Activated T-helper 17 cell treated with anti-CD3 and anti-CD28 coated beads, Interleukin-2, amount 50 U/mL, for 72 hours (primary cell): ENCODE results near the gene RYK. TPM values are rescaled to one million over a fixed set of nuclear protein-coding genes. Genes with fewer than 3 reads are reported as not detected.
"Not testable (repeated sequence)": the region's sequence is repeated elsewhere in the genome, so short reads cannot be mapped to it uniquely, and the experiment has no call there.

Experiments
- ATAC-seq: fragments of 150-1000 bp; cut with Tn5 transposase; replicated peaks from 2 replicates; pipeline ENCODE4 v1.10.0; 2021; ENCODE audit warnings: mild to moderate bottlenecking, moderate library complexity
- H3K27ac Mint-ChIP-seq: one replicate; pipeline ENCODE4 v1.8.0; 2022; ENCODE audit warnings: mixed read lengths
- H3K27me3 Mint-ChIP-seq: one replicate; pipeline ENCODE4 v1.8.0; 2022; ENCODE audit warnings: mixed read lengths
- H3K36me3 Mint-ChIP-seq: one replicate; pipeline ENCODE4 v1.8.0; 2022; ENCODE audit warnings: low read depth, mild to moderate bottlenecking, mixed read lengths
- H3K4me1 Mint-ChIP-seq: one replicate; pipeline ENCODE4 v1.8.0; 2022; ENCODE audit warnings: mixed read lengths
- H3K4me3 Mint-ChIP-seq: one replicate; pipeline ENCODE4 v1.8.0; 2022; ENCODE audit warnings: mild to moderate bottlenecking, mixed read lengths
- H3K9me3 Mint-ChIP-seq: one replicate; pipeline ENCODE4 v1.8.0; 2022; ENCODE audit warnings: mixed read lengths
- total RNA-seq, 2 donors: library from RNA; stranded (reverse); gene quantifications; one replicate each; pipeline ENCODE4 v1.2.3, GENCODE V29; 2022

The RYK gene
- total RNA-seq, 2 donors from 2014 or later: 8.6 to 18.1 TPM

DNA sequence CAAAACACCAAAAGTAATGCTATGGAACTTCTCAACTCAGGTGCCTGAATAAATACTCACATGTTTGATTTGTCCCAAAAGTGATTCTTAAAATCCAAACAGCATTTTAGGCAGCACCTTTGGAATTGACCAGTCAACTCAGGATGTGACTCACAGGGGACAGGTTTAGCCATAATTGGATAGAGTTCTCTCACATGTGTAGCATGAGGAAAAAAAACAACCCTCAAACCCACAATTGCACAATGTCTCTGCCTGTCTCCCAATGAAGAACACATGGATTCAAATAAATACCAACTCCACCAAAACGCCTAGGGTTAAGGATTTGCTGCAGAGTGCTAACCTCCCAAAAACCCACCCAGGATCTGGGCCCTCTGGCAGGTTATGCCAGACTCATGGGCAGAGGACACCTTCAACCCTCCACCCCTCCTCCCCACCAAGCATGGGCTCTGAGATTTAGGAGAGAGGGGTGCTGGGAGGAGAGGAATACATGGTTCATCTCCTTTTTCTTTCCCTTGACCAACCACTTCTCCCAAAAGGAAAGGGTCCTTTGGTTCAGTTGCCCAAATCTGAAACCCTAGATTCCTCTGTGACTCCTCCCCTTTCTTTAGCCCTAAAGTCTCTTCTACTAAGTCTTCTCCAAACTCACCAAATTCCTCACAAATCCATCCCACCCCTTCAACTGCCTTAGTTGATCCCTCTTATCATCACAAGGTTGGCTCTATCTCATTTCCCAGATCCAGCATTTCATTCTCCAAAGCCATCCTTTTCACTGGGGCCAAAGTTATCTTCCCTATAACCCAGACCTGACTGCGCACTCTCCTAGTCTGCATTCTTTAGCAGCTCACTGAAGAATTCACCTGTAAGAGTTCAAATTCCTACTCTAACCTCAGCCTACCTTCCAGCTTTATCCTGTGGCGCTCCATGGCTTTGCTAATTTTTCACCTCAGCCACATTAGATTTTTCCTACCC, 7.7 kb downstream of the RYK start:
- Mint-ChIP-seq H3K36me3 (peaks cover 8% of the 10 kb centered on the region), H3K27me3 (no peaks in the 10 kb centered on the region), H3K4me3 (peak overlapping the region; percentile 2), H3K4me1 (peaks cover 34% of the 10 kb centered on the region), H3K9me3 (no peaks in the 10 kb centered on the region), H3K27ac (no peak overlapping the region)
- peak; percentile 64 for ATAC-seq

DNA sequence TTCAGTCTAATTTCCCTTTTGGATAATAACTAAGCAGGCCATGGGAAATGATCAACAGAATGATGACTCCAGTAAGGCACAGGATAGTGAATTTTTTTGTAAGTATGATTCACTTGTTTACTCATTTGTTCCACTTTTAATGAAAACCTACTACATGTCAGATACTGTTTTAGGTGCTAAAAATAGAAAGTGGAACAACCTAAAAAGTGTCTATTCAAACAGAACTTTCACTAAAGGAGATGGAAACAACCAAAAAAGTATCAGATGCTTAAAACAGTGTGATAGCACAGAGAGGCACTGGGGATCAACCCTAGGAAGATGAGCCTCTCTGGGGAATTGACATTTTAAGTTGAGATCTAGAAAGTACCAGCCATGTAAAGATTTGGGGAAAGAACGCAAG, 11.1 kb downstream of the RYK start:
- Mint-ChIP-seq H3K36me3 (no peaks in the 10 kb centered on the region), H3K27ac (peak overlapping the region; percentile 16), H3K9me3 (no peaks in the 10 kb centered on the region), H3K4me3 (peak overlapping the region; percentile 40), H3K4me1 (peaks cover 45% of the 10 kb centered on the region), H3K27me3 (no peaks in the 10 kb centered on the region)
- peak; percentile 84 for ATAC-seq

DNA sequence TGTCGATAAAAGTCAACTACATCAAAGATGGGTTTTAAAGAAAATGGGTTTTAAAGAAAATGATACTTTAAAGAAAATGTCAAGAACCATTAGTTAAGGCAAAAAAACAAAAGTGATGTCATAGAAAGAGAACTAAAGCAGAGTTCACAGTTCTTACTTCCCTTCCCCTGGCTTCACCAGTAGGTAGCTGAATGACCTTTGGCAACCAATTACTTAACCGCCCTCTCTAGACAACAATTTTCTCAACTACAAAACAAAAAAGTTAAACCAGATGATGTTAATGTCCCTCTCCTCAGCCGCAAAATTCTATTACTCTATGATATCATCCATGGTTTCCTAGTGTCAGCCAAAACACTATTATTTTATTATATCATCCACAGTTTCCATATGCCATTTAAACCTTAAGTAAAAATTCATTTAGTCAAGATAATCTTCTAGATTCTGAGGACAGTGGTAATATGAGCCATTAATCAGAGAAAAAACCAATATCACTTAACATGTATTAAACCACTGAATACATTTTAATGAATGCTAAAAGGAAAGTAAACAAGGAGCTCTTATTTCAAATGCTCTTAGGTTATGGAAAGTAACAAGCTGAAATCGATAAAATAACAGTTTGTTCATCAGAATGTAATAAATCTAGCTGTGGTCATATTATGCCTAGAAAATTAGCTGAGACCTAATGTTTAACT, 13.1 kb downstream of the RYK start:
- Mint-ChIP-seq H3K9me3 (no peaks in the 10 kb centered on the region), H3K27ac (no peak overlapping the region), H3K4me1 (peaks cover 34% of the 10 kb centered on the region), H3K4me3 (no peak overlapping the region), H3K27me3 (no peaks in the 10 kb centered on the region), H3K36me3 (no peaks in the 10 kb centered on the region)
- ATAC-seq: no peak

DNA sequence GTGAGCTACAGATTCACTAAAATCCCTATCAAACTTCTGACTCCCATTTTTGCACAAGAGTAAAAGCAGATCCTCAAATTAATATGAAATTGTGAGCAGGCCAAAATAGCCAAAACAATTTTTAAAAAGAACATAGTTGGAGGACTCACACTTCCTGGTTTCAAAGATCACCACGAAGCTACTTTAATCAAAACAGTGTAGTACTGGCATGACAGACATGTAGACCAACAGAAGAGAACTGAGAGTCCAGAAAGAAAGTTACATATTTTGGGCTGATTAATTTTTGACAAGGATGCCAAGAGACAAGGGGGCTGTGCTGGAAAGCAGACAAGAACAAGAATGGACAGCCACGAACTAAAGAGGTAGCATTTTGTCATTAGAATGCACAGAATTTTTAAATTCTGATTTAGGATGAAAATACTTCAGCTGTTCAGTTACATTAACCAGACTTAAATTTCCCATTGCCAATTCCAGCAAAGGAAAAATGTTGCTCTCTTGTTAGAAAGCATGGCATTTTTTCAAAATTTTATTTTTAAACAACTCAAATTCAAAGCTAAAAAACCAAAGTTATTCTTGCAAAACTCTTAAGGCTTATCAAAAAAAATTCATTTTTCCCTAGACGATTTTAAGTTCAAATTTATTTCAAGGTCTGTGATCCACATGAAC, 14.0 kb downstream of the RYK start:
- H3K27ac Mint-ChIP-seq: no peak overlapping the region
- ATAC-seq: peak; percentile 23
- peaks cover 40% of the 10 kb centered on the region for H3K4me1 Mint-ChIP-seq
- no peaks in the 10 kb centered on the region for H3K9me3 Mint-ChIP-seq
- H3K4me3 Mint-ChIP-seq: peak overlapping the region; percentile 32
- no peaks in the 10 kb centered on the region for H3K27me3 Mint-ChIP-seq
- no peaks in the 10 kb centered on the region for H3K36me3 Mint-ChIP-seq

DNA sequence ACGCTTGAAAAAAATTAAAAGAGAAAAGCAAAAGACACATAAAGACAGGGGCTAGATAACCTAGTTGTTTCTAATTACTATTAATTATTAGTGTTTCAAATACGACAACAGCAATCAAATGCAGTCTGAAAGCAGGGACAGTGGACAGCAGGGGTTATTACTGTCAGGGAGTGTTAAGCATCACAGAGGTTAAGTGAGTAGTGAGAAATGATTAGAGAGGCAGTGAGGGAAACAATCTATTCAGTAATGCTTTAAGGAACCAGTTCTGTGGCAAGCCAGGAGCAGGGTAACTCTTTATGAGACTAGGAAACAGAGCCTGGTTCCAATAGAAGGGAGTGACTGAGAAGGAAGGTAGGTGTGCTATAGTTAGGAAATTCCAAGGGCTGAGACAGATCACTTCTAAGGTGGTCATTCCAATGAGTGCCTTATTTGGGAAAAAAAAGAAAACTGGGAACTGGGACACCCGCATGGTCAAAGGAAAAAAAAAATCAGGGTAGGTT, 15.0 kb downstream of the RYK start:
- H3K4me3 Mint-ChIP-seq: peak overlapping the region; percentile 32
- H3K4me1 Mint-ChIP-seq: peaks cover 39% of the 10 kb centered on the region
- no peak for ATAC-seq
- H3K9me3 Mint-ChIP-seq: no peaks in the 10 kb centered on the region
- no peak overlapping the region for H3K27ac Mint-ChIP-seq
- H3K36me3 Mint-ChIP-seq: no peaks in the 10 kb centered on the region
- H3K27me3 Mint-ChIP-seq: no peaks in the 10 kb centered on the region

DNA sequence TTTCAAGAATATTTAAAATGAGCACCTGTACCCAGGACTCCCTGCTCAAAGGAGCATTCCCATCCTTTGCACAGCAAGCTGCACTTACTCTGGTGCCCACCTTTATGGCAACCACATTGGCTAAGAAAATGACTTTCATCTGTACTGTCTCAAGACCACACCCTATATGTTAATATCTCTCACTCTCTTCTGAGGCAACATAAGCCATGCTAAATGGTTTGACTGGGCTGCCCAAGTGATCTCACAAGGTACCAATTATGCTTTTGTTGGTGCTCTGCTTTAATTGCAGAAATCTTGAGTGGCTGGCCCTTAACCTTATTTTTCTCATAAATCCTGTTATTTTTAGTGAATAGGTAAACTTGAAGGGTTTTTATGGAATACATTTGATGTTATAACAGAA, 17.7 kb downstream of the RYK start:
- H3K27me3 Mint-ChIP-seq: no peaks in the 10 kb centered on the region
- no peaks in the 10 kb centered on the region for H3K9me3 Mint-ChIP-seq
- peaks cover 28% of the 10 kb centered on the region for H3K4me1 Mint-ChIP-seq
- H3K4me3 Mint-ChIP-seq: no peak overlapping the region
- no peaks in the 10 kb centered on the region for H3K36me3 Mint-ChIP-seq
- ATAC-seq: no peak
- H3K27ac Mint-ChIP-seq: no peak overlapping the region

DNA sequence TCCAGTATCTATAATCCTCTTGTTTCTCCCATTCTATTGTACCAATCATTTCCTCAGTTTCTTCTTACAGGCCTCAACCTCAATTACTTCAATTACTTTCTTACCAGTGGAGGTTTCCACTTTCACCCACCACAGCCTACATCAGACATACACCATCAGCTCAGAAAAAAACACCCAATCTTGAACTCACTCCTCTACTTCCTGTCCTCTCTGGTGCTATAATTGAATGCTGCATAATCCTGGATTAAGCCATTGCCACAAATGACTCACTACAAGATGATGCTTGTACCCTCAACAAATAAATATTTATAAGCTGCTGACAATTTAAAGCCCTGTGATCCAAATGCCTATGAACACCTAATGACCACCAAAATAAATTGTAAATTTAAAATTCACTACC, 18.5 kb downstream of the RYK start:
- H3K36me3 Mint-ChIP-seq: no peaks in the 10 kb centered on the region
- H3K27me3 Mint-ChIP-seq: no peaks in the 10 kb centered on the region
- H3K27ac Mint-ChIP-seq: peak overlapping the region; percentile 1
- H3K4me1 Mint-ChIP-seq: peaks cover 22% of the 10 kb centered on the region
- H3K9me3 Mint-ChIP-seq: no peaks in the 10 kb centered on the region
- H3K4me3 Mint-ChIP-seq: peak overlapping the region; percentile 35
- ATAC-seq: peak; percentile 94

DNA sequence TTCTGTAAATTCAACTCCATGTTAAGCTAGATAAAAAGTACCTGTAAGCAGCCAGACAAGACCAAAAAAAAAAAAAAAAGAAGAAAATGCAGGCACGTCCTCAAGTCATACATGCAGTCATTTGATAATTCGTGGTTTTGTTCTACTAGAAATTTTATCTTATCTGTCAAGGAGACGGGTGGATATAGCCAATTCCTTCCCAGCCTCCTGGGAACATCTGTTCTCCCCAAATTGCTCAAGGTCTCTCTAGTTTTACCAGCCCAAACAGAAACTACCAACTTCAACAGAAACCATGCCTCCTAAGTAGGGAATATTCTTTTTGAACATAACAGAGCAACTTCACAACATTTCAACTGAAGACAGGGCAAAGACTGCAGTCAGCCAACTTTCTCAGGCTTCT, 19.5 kb downstream of the RYK start:
- Mint-ChIP-seq H3K36me3 (no peaks in the 10 kb centered on the region), H3K27me3 (no peaks in the 10 kb centered on the region), H3K27ac (no peak overlapping the region), H3K4me3 (no peak overlapping the region), H3K4me1 (peaks cover 17% of the 10 kb centered on the region), H3K9me3 (no peaks in the 10 kb centered on the region)
- ATAC-seq: no peak

DNA sequence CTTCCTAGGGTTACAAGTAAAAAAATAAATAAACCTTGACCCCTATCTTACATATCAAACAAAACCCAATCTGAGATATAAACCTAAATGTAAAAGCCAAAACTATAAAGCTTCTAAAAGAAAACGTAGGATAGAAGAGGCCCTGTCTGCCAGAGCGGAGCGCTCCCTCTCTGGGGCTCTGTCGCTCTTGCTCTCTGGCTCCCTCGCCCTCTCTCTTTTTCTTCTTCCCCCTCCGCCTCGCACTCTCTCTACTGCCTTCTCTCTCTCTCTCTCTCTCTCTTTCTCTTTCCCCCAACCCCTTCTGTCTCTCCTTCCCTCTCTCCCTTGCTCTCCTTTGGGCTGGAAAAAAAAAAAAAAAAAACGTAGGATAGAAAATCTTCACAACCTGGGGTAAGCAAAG, 21.6 kb downstream of the RYK start:
- no peaks in the 10 kb centered on the region for H3K27me3 Mint-ChIP-seq
- no peak overlapping the region for H3K27ac Mint-ChIP-seq
- H3K4me1 Mint-ChIP-seq: peaks cover 10% of the 10 kb centered on the region
- H3K36me3 Mint-ChIP-seq: no peaks in the 10 kb centered on the region
- no peak overlapping the region for H3K4me3 Mint-ChIP-seq
- no peaks in the 10 kb centered on the region for H3K9me3 Mint-ChIP-seq
- ATAC-seq: no peak

DNA sequence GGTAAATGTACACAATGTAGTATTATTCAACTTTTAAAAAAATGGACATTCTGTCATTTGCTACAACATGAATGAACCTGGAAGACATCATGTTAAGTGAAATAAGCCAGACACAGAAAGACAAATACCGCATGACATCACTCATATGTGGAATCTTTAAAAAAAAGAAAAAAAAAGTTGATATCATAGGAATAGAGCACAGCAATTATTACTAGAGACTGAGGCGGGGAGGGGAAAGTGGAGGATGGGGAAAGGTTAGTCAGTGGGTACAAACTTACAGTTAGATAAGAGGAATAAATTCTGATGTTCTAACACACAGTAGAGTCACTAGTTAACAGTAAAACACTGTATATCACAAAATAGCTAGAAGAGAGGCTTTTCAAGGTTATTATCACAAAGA, 22.2 kb downstream of the RYK start:
- H3K27me3 Mint-ChIP-seq: no peaks in the 10 kb centered on the region
- ATAC-seq: no peak
- no peaks in the 10 kb centered on the region for H3K36me3 Mint-ChIP-seq
- H3K4me1 Mint-ChIP-seq: peaks cover 10% of the 10 kb centered on the region
- H3K27ac Mint-ChIP-seq: no peak overlapping the region
- H3K4me3 Mint-ChIP-seq: no peak overlapping the region
- H3K9me3 Mint-ChIP-seq: no peaks in the 10 kb centered on the region

DNA sequence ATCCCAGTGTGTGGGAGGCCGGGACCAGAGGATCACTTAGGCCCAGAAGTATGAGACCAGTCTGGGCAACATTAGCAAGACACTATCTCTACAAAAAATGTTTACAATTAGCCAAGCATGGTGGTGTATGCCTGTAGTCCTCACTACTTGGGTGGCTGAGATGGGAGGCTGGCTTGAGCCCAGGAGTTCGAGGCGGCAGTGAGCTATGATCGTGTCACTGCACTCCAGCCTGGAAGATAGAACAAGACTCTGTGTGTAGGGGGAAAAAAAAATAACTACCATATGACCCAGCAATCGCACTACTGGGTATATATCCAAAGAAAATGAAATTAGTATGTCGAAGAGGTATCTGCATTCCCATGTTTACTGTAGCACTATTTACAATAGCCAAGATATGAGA, 22.6 kb downstream of the RYK start:
- no peak overlapping the region for H3K27ac Mint-ChIP-seq
- no peak overlapping the region for H3K4me3 Mint-ChIP-seq
- H3K9me3 Mint-ChIP-seq: no peaks in the 10 kb centered on the region
- H3K36me3 Mint-ChIP-seq: no peaks in the 10 kb centered on the region
- H3K4me1 Mint-ChIP-seq: peaks cover 10% of the 10 kb centered on the region
- no peaks in the 10 kb centered on the region for H3K27me3 Mint-ChIP-seq
- ATAC-seq: no peak

DNA sequence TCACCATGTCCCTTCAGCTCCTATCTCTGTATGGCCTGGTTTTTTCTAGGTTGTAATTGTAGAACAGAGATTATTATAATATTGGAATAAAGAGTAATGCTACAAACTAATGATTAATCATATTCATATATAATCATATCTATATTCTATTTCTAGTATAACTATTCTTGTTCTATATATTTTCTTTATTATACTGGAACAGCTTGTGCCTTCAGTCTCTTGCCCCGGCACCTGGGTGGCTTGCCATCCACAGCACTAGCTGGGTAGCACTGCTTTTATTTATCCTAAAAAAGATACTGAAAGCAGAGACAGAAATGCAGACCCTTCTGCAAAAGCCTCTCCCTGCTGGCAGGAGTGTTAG, 25.9 kb downstream of the RYK start:
- ATAC-seq, H3K4me3 Mint-ChIP-seq, H3K27ac Mint-ChIP-seq, H3K27me3 Mint-ChIP-seq, H3K9me3 Mint-ChIP-seq, H3K4me1 Mint-ChIP-seq: not testable (repeated sequence)
- H3K36me3 Mint-ChIP-seq: peaks cover 19% of the 10 kb centered on the region

DNA sequence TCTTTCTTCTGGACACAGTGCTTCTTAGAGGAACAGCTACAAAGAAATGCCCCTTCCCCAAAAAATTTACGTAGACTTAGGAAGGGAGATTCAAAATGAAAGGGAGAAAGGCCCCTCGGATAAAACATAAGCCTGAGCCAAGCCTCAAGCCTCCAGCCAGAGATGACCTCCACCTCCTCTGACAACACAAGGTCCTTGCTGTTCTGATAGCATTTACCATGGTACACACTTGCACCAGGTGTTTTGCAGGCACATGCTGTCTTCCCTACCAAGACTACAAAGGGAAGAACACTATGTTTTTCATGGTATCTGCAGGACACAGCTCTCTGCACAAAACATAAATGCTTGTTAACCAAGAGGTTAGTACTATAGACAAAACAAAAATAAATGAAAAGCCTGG, 27.8 kb downstream of the RYK start:
- ATAC-seq: no peak
- H3K27me3 Mint-ChIP-seq: no peaks in the 10 kb centered on the region

DNA sequence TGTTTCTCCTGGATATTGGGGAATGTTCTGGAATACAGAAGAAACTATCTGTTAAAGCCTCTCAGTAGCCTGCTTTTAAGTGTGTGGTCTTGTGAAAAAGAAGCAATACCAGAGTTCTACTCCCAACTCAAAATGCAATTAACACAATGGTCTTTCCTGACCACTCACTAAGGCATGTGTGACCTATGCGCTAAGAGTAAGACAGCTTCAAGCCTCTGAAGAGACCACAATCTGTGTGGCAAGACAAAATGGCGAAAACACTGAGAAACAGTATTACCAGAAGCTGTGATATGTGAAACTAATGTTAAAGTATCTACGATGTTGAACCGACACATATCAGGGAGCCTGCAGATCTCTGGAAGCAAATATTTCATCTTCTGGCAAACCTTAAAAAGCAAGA, 33.8 kb downstream of the RYK start:
- Mint-ChIP-seq H3K27ac (no peak overlapping the region), H3K27me3 (no peaks in the 10 kb centered on the region), H3K9me3 (no peaks in the 10 kb centered on the region), H3K4me3 (no peak overlapping the region), H3K4me1 (peaks cover 16% of the 10 kb centered on the region), H3K36me3 (peaks cover 32% of the 10 kb centered on the region)
- ATAC-seq: no peak

More for the DNA sequence above, 27.8 kb downstream of the RYK start:
- no peak overlapping the region for H3K4me3 Mint-ChIP-seq
- H3K36me3 Mint-ChIP-seq: peaks cover 28% of the 10 kb centered on the region
- no peak overlapping the region for H3K27ac Mint-ChIP-seq
- no peaks in the 10 kb centered on the region for H3K9me3 Mint-ChIP-seq
- no peaks in the 10 kb centered on the region for H3K4me1 Mint-ChIP-seq
